K562 (cell line): Measurements from ENCODE around the gene TP53TG5. TPM values are rescaled to one million over a fixed set of nuclear protein-coding genes. Genes with fewer than 3 reads are reported as not detected.

ENCODE experiments used
- CTBP1 ChIP-seq: fragments of 450-650 bp; IDR thresholded peaks from 2 replicates; pipeline ENCODE4 v1.6.1; 2016; ENCODE audit warnings: borderline replicate concordance
- E2F6 ChIP-seq, 2 experiments: IDR thresholded peaks; 2 replicates each; pipeline ENCODE4 v1.6.1; 2011; ENCODE audit warnings: borderline replicate concordance in 1 of 2, control low read depth in 1 of 2, low read depth in 1 of 2, low read length in 1 of 2, mild to moderate bottlenecking in 1 of 2, mixed read lengths in 1 of 2, moderate library complexity in 1 of 2; ENCODE audit not compliant: insufficient read depth in 1 of 2, insufficient read length in 1 of 2, poor library complexity in 1 of 2, severe bottlenecking in 1 of 2; ENCODE audit errors: extremely low read depth in 1 of 2
- EGR1 ChIP-seq: fragments of 450-650 bp; conservative IDR thresholded peaks from 2 replicates; pipeline ENCODE4 v1.6.1; 2017; ENCODE audit warnings: mild to moderate bottlenecking
- FIP1L1 ChIP-seq: fragments of 200-400 bp; formaldehyde crosslinking; IDR thresholded peaks from 2 replicates; pipeline ENCODE4 v1.6.1; 2018; ENCODE audit warnings: mild to moderate bottlenecking, low read depth, low read length; ENCODE audit not compliant: poor library complexity, severe bottlenecking
- GABPB1 ChIP-seq: sonication (generic); formaldehyde crosslinking; IDR thresholded peaks from 2 replicates; pipeline ENCODE4 v1.8.0; 2022; ENCODE audit warnings: mild to moderate bottlenecking, missing genetic modification reagents
- HDAC1 ChIP-seq, 2 experiments: fragments of 450-650 bp; IDR thresholded peaks; 2 replicates each; pipeline ENCODE4 v1.6.1; 2016 to 2017; ENCODE audit warnings: inconsistent platforms in 1 of 2, mild to moderate bottlenecking in 1 of 2, moderate library complexity in 1 of 2
- HMGN3 ChIP-seq: IDR thresholded peaks from 2 replicates; pipeline ENCODE4 v1.6.1; 2011; ENCODE audit warnings: borderline replicate concordance, low read depth, mild to moderate bottlenecking, mixed read lengths, low read length; ENCODE audit not compliant: insufficient read length; ENCODE audit errors: extremely low read depth
- HNRNPL ChIP-seq: fragments of 200-400 bp; formaldehyde crosslinking; IDR thresholded peaks from 2 replicates; pipeline ENCODE4 v1.6.1; 2017; ENCODE audit warnings: low read depth, mild to moderate bottlenecking, low read length
- HNRNPLL ChIP-seq: fragments of 200-400 bp; formaldehyde crosslinking; IDR thresholded peaks from 2 replicates; pipeline ENCODE4 v1.6.1; 2017; ENCODE audit warnings: low read length, low read depth, mild to moderate bottlenecking; ENCODE audit not compliant: poor library complexity, severe bottlenecking
- MYC ChIP-seq, 2 experiments: fragments of 250-450 bp in 1 of 2; sonication (Bioruptor Pico) in 1 of 2; IDR thresholded peaks; 2 replicates each; pipeline versions ENCODE4 v1.5.1 to v1.6.1; 2012 to 2021; ENCODE audit warnings: low read depth in 2 of 2, borderline replicate concordance in 1 of 2, improper control_type of control experiment in 1 of 2, low read length in 1 of 2, mild to moderate bottlenecking in 1 of 2, moderate library complexity in 1 of 2
- PHF21A ChIP-seq: fragments of 450-650 bp; IDR thresholded peaks from 2 replicates; pipeline ENCODE4 v1.6.1; 2017; ENCODE audit warnings: low read depth, borderline replicate concordance
- POLR3A ChIP-seq: IDR thresholded peaks from 2 replicates; pipeline ENCODE4 v1.6.1; 2011; ENCODE audit warnings: borderline replicate concordance, mild to moderate bottlenecking, moderate library complexity; ENCODE audit not compliant: insufficient read length, insufficient read depth; ENCODE audit errors: extremely low read depth
- RB1 ChIP-seq: fragments of 450-650 bp; IDR thresholded peaks from 2 replicates; pipeline ENCODE4 v1.6.1; 2017; ENCODE audit warnings: low read depth, mild to moderate bottlenecking
- ZNF398 ChIP-seq: fragments of 250-450 bp; sonication (Bioruptor Pico); IDR thresholded peaks from 2 replicates; pipeline ENCODE4 v1.8.0; 2021; ENCODE audit warnings: moderate library complexity, mild to moderate bottlenecking, inconsistent platforms
- ZNF639 ChIP-seq, 2 experiments: fragments of 200-800 bp in 1 of 2; sonication (Bioruptor generic) in 1 of 2; sonication (generic) in 1 of 2; formaldehyde crosslinking in 1 of 2; IDR thresholded peaks in 1 of 2; conservative IDR thresholded peaks in 1 of 2; 2 replicates each; pipeline versions ENCODE4 v1.5.0 to v1.6.1; 2016 to 2020; ENCODE audit warnings: missing compliant biosample characterization in 1 of 2, missing genetic modification characterization in 1 of 2, missing genetic modification reagents in 1 of 2
- polyA plus RNA-seq, 8 experiments: library from polyadenylated mRNA; depleted of rRNA in 4 of 8; stranded (reverse) in 5 of 8; unstranded in 3 of 8; fragments of >200 nt; fragmentation: Nextera tagmentation in 2 of 8; fragmentation: Illumina TruSeq in 1 of 8; extraction: Ambion mirVana in 2 of 8; extraction: Trizol in 1 of 8; gene quantifications; 2 replicates each; pipeline versions ENCODE4 v1.2.1 to v1.2.3, GENCODE V29; 2011 to 2014; ENCODE audit warnings: inconsistent platforms in 1 of 8, missing spikeins in 1 of 8
- total RNA-seq, 7 experiments: library from RNA; depleted of rRNA in 6 of 7; stranded (reverse); fragments of >200 nt in 6 of 7; fragmentation: Illumina TruSeq in 2 of 7; extraction: Trizol in 2 of 7; gene quantifications; 2 replicates each; pipeline versions ENCODE4 v1.2.1 to v1.2.3, GENCODE V29; 2011 to 2021; ENCODE audit warnings: low replicate concordance in 1 of 7

The TP53TG5 gene
- total and polyA plus RNA-seq, 9 of the 15 experiments (the other 6 are each of a cell fraction or from before 2014, with no cell fraction given): 0.04 to 0.05 (median 0.04) TPM; not detected in 6

GRCh38 chr20:45406260-45407066 is 28.3 kb upstream of the TP53TG5 start (continued):
- peak; percentile 28; the same call in 1 of the 2 replicates for TF ChIP-seq GABPB1 (CRISPR knock-in tag)
- TF ChIP-seq HMGN3: peak; percentile 51
- peak; percentile 66; the same call in 1 of the 2 replicates for TF ChIP-seq HNRNPL
- peak; percentile 63; the same call in 1 of the 2 replicates for TF ChIP-seq RB1
- TF ChIP-seq CTBP1: peak; percentile 62; the same call in 1 of the 2 replicates
- TF ChIP-seq PHF21A: 0 out of 2 replicates have a peak, but pooled peaks have one; percentile 17
- peak; percentile 68 for TF ChIP-seq HNRNPLL
- TF ChIP-seq POLR3A: no peak
- TF ChIP-seq FIP1L1: peak; percentile 67
- TF ChIP-seq HDAC1 (IDR thresholded peaks at IDR 0.05): 0 out of 4 replicates have a peak, but pooled peaks of 1 of the 2 experiments have one; percentile 0
- TF ChIP-seq EGR1: peak; percentile 92
- peak; percentile 75 to 76 for TF ChIP-seq E2F6 (IDR thresholded peaks at IDR 0.05; ENCODE audit: borderline replicate concordance in 1 of 2, extremely low read depth in 1 of 2, insufficient read depth in 1 of 2, insufficient read length in 1 of 2, low read depth in 1 of 2, low read length in 1 of 2, poor library complexity in 1 of 2, severe bottlenecking in 1 of 2)
- TF ChIP-seq ZNF398 (CRISPR knock-in tag): no peak
- TF ChIP-seq ZNF639 (CRISPR knock-in tag; conservative IDR thresholded peaks at IDR 0.05 in 1 of 2, IDR thresholded peaks at IDR 0.05 in 1 of 2): peak in 1 of 2 experiments; percentile 88; a peak in 2 of 4 replicates
- peak; percentile 51 for TF ChIP-seq MYC (IDR thresholded peaks at IDR 0.05; ENCODE audit: low read depth, low read length)
- TF ChIP-seq MYC (CRISPR knock-in tag; IDR thresholded peaks at IDR 0.05; ENCODE audit: borderline replicate concordance, low read depth): no peak
